PC-3 (cell line): ENCODE data around the gene RCSD1. TPM values are rescaled to one million over a fixed set of nuclear protein-coding genes. Genes with fewer than 3 reads are reported as not detected.

Source experiments
- ATAC-seq: fragments of 200-7000 bp; cut with Tn5 transposase; 2 replicates; pipeline ENCODE4 v1.9.1; 2020; ENCODE audit warnings: mild to moderate bottlenecking, moderate library complexity
- BruUV-seq: library from RNA; stranded (reverse); fragments of 400-500 nt; replicated peaks from 2 replicates; lab custom pipeline; 2021; lab: Mats Ljungman, UMichigan
- CTCF ChIA-PET: fragments of 300-600 bp; sonication (Branson Sonifier 250); formaldehyde crosslinking; loops from one replicate; lab custom pipeline; 2022; ENCODE audit warnings: antibody characterized with exemption; lab: Charles Lee
- POLR2A ChIA-PET: fragments of 300-600 bp; sonication (Branson Sonifier 250); formaldehyde crosslinking; loops from one replicate; lab custom pipeline; 2022; ENCODE audit warnings: antibody characterized with exemption; ENCODE audit not compliant: unreplicated experiment; lab: Charles Lee
- DNase-seq: peaks from one replicate; pipeline ENCODE4 v3.0.0-alpha.2; 2015
- H2AFZ ChIP-seq: fragments of 300-600 bp; sonication (generic); 2 replicates; pipeline ENCODE4 v1.6.0; 2016; ENCODE audit warnings: antibody characterized with exemption, low read length
- H3F3A ChIP-seq: fragments of 300-600 bp; sonication (generic); one replicate; pipeline ENCODE4 v1.6.0; 2017; ENCODE audit warnings: antibody characterized with exemption, low read length, control low read depth, mild to moderate bottlenecking; ENCODE audit not compliant: unreplicated experiment
- H3K27ac ChIP-seq: fragments of 300-600 bp; sonication (generic); 2 replicates; pipeline ENCODE4 v1.5.1; 2016; ENCODE audit warnings: mild to moderate bottlenecking, low read length
- H3K27me3 ChIP-seq: fragments of 300-600 bp; sonication (generic); 2 replicates; pipeline ENCODE4 v1.6.1; 2016; ENCODE audit warnings: low read length, mixed read lengths
- H3K36me3 ChIP-seq: fragments of 300-600 bp; sonication (generic); 2 replicates; pipeline ENCODE4 v1.6.1; 2016; ENCODE audit warnings: low read depth, mixed run types, low read length, mixed read lengths
- H3K4me1 ChIP-seq: fragments of 300-600 bp; sonication (generic); 2 replicates; pipeline ENCODE4 v1.5.1; 2016; ENCODE audit warnings: low read length; ENCODE audit not compliant: insufficient read depth
- H3K4me2 ChIP-seq: fragments of 300-600 bp; sonication (generic); 2 replicates; pipeline ENCODE4 v1.6.0; 2016; ENCODE audit warnings: low read length
- H3K4me3 ChIP-seq: fragments of 300-600 bp; sonication (generic); 2 replicates; pipeline ENCODE4 v1.5.1; 2016; ENCODE audit warnings: mild to moderate bottlenecking, low read length, mixed read lengths
- H3K79me2 ChIP-seq: fragments of 300-600 bp; sonication (generic); 2 replicates; pipeline ENCODE4 v1.6.1; 2017; ENCODE audit warnings: low read length, mixed read lengths
- H3K9ac ChIP-seq: fragments of 300-600 bp; sonication (generic); 2 replicates; pipeline ENCODE4 v1.6.0; 2016; ENCODE audit warnings: mild to moderate bottlenecking, low read length
- H3K9me2 ChIP-seq: fragments of 300-600 bp; sonication (generic); replicated peaks from 2 replicates; pipeline ENCODE4 v1.6.1; 2016; ENCODE audit warnings: mixed run types, low read length, mixed read lengths
- H3K9me3 ChIP-seq: fragments of 300-600 bp; sonication (generic); 2 replicates; pipeline ENCODE4 v1.6.1; 2016; ENCODE audit warnings: low read length, mixed read lengths
- H4K20me1 ChIP-seq: fragments of 300-600 bp; sonication (generic); 2 replicates; pipeline ENCODE4 v1.6.1; 2016; ENCODE audit warnings: low read length, mixed read lengths
- EZH2 ChIP-seq: fragments of 300-600 bp; sonication (generic); IDR thresholded peaks from one replicate; pipeline ENCODE4 v1.6.1; 2017; ENCODE audit warnings: antibody characterized with exemption, mild to moderate bottlenecking, low read length; ENCODE audit not compliant: unreplicated experiment
- EZH2phosphoT487 ChIP-seq: fragments of 300-600 bp; sonication (generic); IDR thresholded peaks from 2 replicates; pipeline ENCODE4 v1.6.1; 2018; ENCODE audit warnings: mild to moderate bottlenecking, antibody characterized with exemption, low read length, borderline replicate concordance
- intact Hi-C: fragments of 100-400 bp; cut with micrococcal nuclease; formaldehyde crosslinking; loops from 2 replicates; pipeline ENCODE4 v1.9.0; 2023
- total RNA-seq: library from RNA; depleted of rRNA; stranded (reverse); fragments of >200 nt; gene quantifications from 2 replicates; pipeline ENCODE4 v1.2.3, GENCODE V29; 2014
- TF ChIP-seq, protein P1 (sequence below): fragments of 300-600 bp; sonication (generic); conservative IDR thresholded peaks from 2 replicates; pipeline ENCODE4 v1.5.1; 2017; ENCODE audit warnings: antibody characterized with exemption, low read depth, mild to moderate bottlenecking, low read length

The RCSD1 gene
- total RNA-seq, 1 experiment from 2014 or later = not detected

DNA sequence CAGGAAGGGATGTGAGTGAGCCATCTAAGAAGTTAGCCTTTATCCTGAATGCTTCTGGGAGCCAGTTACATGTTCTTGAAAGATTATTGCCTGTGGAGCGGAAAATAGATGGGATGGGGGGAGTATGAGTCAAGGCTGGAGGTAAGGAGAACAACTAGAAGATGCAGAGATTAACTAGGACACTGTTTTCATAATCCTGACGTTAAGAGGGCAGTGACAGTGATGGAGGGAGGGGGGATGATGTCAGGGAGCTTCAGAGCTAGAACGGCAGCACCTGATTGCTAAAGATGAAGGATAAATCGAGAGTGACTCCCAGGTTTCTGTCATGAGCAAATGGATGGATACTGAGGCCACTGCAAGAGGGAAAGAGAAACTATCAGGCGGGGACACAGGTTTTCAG is 10.0 kb upstream of the RCSD1 start:
- no peak for DNase-seq
- Histone ChIP-seq H3K4me3 (no peak overlapping the region), H3F3A (no peaks in the 10 kb centered on the region), H3K9ac (no peak overlapping the region), H2AFZ (no peak overlapping the region), H3K27ac (no peak overlapping the region), H3K4me2 (no peak overlapping the region), H3K9me3 (no peaks in the 10 kb centered on the region), H3K9me2 (no peaks in the 10 kb centered on the region), H3K4me1 (no peaks in the 10 kb centered on the region), H4K20me1 (no peaks in the 10 kb centered on the region), H3K27me3 (peaks cover 37% of the 10 kb centered on the region), H3K79me2 (no peaks in the 10 kb centered on the region), H3K36me3 (no peaks in the 10 kb centered on the region)
- no peak for ATAC-seq
- CTCF ChIA-PET = no interaction called here
- no TSS peak for BruUV-seq
- TF ChIP-seq EZH2 (no peak), EZH2phosphoT487 (no peak)
- TF ChIP-seq, protein P1, sequence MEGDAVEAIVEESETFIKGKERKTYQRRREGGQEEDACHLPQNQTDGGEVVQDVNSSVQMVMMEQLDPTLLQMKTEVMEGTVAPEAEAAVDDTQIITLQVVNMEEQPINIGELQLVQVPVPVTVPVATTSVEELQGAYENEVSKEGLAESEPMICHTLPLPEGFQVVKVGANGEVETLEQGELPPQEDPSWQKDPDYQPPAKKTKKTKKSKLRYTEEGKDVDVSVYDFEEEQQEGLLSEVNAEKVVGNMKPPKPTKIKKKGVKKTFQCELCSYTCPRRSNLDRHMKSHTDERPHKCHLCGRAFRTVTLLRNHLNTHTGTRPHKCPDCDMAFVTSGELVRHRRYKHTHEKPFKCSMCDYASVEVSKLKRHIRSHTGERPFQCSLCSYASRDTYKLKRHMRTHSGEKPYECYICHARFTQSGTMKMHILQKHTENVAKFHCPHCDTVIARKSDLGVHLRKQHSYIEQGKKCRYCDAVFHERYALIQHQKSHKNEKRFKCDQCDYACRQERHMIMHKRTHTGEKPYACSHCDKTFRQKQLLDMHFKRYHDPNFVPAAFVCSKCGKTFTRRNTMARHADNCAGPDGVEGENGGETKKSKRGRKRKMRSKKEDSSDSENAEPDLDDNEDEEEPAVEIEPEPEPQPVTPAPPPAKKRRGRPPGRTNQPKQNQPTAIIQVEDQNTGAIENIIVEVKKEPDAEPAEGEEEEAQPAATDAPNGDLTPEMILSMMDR = no peak
- POLR2A ChIA-PET = no interaction called here
- intact Hi-C loops = no loop called here

- TF ChIP-seq, protein P1 = no peak
- TF ChIP-seq EZH2 (no peak), EZH2phosphoT487 (no peak)
- POLR2A ChIA-PET = no interaction called here
Measured at GRCh38 chr1:167621780-167622313, 8.2 kb upstream of the RCSD1 start.

GRCh38 chr1:167623951-167624350 is 6.1 kb upstream of the RCSD1 start:
- Histone ChIP-seq H3K4me3 (no peak overlapping the region), H3K36me3 (no peaks in the 10 kb centered on the region), H4K20me1 (no peaks in the 10 kb centered on the region), H3K4me1 (peaks cover 6% of the 10 kb centered on the region; the same call in 1 of the 2 replicates), H3K27me3 (peaks cover 50% of the 10 kb centered on the region), H3K9me3 (no peaks in the 10 kb centered on the region), H2AFZ (no peak overlapping the region), H3K27ac (no peak overlapping the region), H3K4me2 (no peak overlapping the region), H3K79me2 (no peaks in the 10 kb centered on the region), H3F3A (no peaks in the 10 kb centered on the region), H3K9me2 (no peaks in the 10 kb centered on the region), H3K9ac (no peak overlapping the region)
- DNase-seq (no peak), ATAC-seq (no peak)
- POLR2A ChIA-PET = no interaction called here
- CTCF ChIA-PET = no interaction called here
- BruUV-seq = no TSS peak
- intact Hi-C loops = no loop called here
- no peak for TF ChIP-seq EZH2phosphoT487
- TF ChIP-seq EZH2 = no peak
- TF ChIP-seq, protein P1 = no peak

More at GRCh38 chr1:167621780-167622313, 8.2 kb upstream of the RCSD1 start:
- Histone ChIP-seq H3K9me3 (no peaks in the 10 kb centered on the region), H3F3A (no peaks in the 10 kb centered on the region), H3K27me3 (peaks cover 46% of the 10 kb centered on the region), H3K9me2 (no peaks in the 10 kb centered on the region), H3K4me2 (no peak overlapping the region), H3K4me3 (no peak overlapping the region), H3K9ac (no peak overlapping the region), H3K27ac (no peak overlapping the region), H2AFZ (no peak overlapping the region), H3K4me1 (no peaks in the 10 kb centered on the region), H4K20me1 (no peaks in the 10 kb centered on the region), H3K79me2 (no peaks in the 10 kb centered on the region), H3K36me3 (no peaks in the 10 kb centered on the region)
- DNase-seq = no peak
- CTCF ChIA-PET = interaction anchor here (0.6 kb wide), 1 partner anchor 93 kb away, joined by 4 read pairs; no protein-coding TSS in a partner anchor
- intact Hi-C loops = no loop called here
- no TSS peak for BruUV-seq
- no peak for ATAC-seq
